22Rv1 (cell line): ENCODE data around the gene EYS.

Experiments
- H3K27ac ChIP-seq: fragments of 450-650 bp; 2 replicates; pipeline ENCODE4 v1.5.1; 2017
- CTCF ChIP-seq: fragments of 450-650 bp; IDR thresholded peaks from 2 replicates; pipeline ENCODE4 v1.5.1; 2017; ENCODE audit warnings: mild to moderate bottlenecking
- ZFX ChIP-seq: fragments of 450-650 bp; IDR thresholded peaks from 2 replicates; pipeline ENCODE4 v1.6.1; 2017; ENCODE audit warnings: antibody characterized with exemption, borderline replicate concordance

EYS gene

GRCh38 chr6:65708162-65708561 is 1.1 kb upstream of the EYS start:
- TF ChIP-seq ZFX (no peak), CTCF (no peak)
- H3K27ac ChIP-seq, result no peak overlapping the region

- no peak for TF ChIP-seq ZFX
- TF ChIP-seq CTCF, result no peak
These were observed 590 bp downstream of the EYS start for GRCh38 chr6:65706436-65706835.

GRCh38 chr6:65701325-65701724 is 5.7 kb downstream of the EYS start:
- TF ChIP-seq ZFX (no peak), CTCF (no peak)

More at GRCh38 chr6:65706436-65706835, 590 bp downstream of the EYS start:
- no peak overlapping the region for H3K27ac ChIP-seq

GRCh38 chr6:65700561-65700960 is 6.5 kb downstream of the EYS start:
- H3K27ac ChIP-seq, result no peak overlapping the region
- TF ChIP-seq CTCF (no peak), ZFX (no peak)

More at GRCh38 chr6:65701325-65701724, 5.7 kb downstream of the EYS start:
- no peak overlapping the region for H3K27ac ChIP-seq

- TF ChIP-seq CTCF, result no peak
- TF ChIP-seq ZFX, result no peak
- H3K27ac ChIP-seq, result no peak overlapping the region
These were observed 14.9 kb downstream of the EYS start for GRCh38 chr6:65692109-65692508.

- TF ChIP-seq CTCF, result no peak
- no peak for TF ChIP-seq ZFX
- H3K27ac ChIP-seq, result no peak overlapping the region
These were observed 26.8 kb downstream of the EYS start for GRCh38 chr6:65680232-65680631.

GRCh38 chr6:65671922-65672321 is 35.1 kb downstream of the EYS start:
- H3K27ac ChIP-seq, result no peak overlapping the region
- no peak for TF ChIP-seq ZFX
- no peak for TF ChIP-seq CTCF
